DMS114 treated with DMSO at 0.1 percent for 48 hours (cell line): Measurements from ENCODE around the gene CDC20.

Experiments used
- DNase-seq: peaks from one replicate; lab custom pipeline; 2025; ENCODE audit not compliant: unreplicated experiment; lab: John Stamatoyannopoulos, UW

The CDC20 gene

DNA sequence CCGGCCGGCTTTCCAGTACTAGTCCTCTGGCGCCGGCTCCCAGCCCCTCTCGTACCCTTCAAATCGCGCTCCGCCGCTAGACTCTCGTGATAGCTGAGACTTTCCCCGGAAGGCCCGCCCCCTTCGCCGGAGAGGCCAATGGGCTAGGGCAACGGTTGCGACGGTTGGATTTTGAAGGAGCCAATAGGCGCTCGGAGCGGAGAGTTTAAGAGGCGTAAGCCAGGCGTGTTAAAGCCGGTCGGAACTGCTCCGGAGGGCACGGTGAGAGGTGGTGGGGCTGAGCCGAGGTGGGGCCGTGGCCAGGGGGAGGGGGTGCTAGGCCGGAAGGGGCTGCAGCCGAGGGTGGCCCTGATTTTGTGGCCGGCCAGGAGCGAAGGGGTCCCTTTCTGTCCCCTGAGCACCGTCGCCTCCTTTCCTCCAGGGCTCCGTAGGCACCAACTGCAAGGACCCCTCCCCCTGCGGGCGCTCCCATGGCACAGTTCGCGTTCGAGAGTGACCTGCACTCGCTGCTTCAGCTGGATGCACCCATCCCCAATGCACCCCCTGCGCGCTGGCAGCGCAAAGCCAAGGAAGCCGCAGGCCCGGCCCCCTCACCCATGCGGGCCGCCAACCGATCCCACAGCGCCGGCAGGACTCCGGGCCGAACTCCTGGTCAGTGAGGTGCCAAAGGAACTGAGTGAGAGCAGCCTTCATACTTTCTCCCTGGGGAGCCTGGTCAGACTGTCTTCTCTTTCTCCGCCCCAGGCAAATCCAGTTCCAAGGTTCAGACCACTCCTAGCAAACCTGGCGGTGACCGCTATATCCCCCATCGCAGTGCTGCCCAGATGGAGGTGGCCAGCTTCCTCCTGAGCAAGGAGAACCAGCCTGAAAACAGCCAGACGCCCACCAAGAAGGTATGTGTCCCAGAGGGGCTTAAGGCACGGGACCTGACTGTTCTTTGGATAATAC is at the start of gene CDC20:
Gene CDC20, plus strand, starts transcription at position 236 of the 948 bp plus-strand sequence. Its CDS starts 235 bp downstream, at position 471.
- peak; percentile 98 for DNase-seq

- DNase-seq: no peak
These were observed 49.3 kb upstream of the CDC20 start for GRCh38 chr1:43309405-43310025.

GRCh38 chr1:43311521-43311920 is 47.3 kb upstream of the CDC20 start:
- DNase-seq: no peak

- no peak for DNase-seq
These were observed 46.6 kb upstream of the CDC20 start for GRCh38 chr1:43312212-43312623.

GRCh38 chr1:43312663-43313515 is 45.9 kb upstream of the CDC20 start:
- DNase-seq: no peak

DNA sequence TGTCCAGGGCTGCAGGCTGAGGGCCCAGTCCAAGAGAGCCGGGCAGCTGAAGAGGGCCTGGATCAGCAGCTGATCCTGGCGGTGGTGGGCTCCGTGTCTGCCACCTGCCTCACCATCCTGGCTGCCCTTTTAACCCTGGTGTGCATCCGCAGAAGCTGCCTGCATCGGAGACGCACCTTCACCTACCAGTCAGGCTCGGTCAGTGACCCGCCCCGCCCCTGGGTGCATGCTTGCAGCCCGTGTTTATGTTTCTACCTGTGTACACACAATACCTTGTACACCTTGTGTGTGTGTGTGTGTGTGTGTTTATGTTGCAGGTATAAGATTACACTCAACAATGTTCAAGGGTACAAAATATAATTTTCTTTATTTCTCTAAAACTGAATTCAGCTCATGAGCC is 45.0 kb upstream of the CDC20 start:
- DNase-seq: no peak

DNA sequence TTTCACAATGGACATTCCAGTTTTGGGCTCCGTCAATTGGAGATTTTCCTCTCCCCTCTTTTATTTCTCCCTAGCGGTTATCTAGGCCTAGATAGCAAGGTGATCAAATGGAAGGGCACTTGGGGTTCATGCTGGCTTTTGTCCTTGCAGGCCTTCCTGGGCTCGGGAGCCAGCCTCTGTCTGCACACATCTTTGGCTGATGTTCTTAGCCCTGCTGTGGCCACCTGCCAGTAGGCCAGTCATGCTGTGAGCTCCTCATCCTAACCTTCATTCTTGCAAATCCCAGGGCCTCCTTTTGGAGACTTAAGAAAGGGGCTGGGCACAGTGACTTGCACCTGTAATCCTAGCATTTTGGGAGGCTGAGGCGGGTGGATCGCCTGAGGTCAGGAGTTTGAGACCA is 44.5 kb upstream of the CDC20 start:
- DNase-seq: no peak

- no peak for DNase-seq
These were observed 43.3 kb upstream of the CDC20 start for GRCh38 chr1:43315481-43315880.

DNA sequence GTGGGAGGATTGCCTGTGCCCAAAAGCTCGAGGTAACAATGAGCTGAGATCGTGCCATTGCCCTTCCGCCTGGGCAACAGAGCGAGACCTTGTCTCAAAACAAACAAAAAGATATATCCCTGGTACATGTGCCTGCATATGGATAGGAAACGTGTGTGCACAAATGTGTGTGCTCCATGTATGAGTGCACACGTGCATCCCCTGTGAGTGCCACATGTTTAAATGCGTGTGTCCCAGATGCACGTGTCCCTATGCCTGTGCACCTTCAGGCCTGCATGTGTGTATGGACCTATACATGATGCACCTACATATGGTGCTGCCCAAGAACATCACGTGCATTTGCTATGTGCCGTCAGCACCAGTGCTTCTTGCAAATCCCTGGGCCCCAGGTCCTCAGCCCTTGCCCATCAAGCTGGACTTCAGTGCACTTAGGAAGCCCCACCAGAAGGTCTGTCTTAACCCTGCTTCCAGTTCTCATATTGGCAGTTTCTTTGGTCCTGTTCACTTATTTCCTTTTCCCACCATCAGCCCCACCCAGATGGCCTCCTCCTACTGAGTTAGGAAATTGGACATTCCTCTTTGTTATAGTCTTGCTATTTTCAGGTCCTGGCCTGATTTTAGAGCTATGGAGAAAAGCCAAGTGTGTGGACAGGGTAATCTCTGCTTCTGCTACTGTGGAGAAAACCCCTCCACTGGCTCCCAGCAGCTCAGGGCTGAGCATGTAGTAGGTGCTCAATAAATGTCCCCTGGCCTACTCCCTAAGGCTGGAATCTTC is 42.6 kb upstream of the CDC20 start:
- DNase-seq: no peak

GRCh38 chr1:43316738-43317520 is 41.9 kb upstream of the CDC20 start:
- no peak for DNase-seq

DNA sequence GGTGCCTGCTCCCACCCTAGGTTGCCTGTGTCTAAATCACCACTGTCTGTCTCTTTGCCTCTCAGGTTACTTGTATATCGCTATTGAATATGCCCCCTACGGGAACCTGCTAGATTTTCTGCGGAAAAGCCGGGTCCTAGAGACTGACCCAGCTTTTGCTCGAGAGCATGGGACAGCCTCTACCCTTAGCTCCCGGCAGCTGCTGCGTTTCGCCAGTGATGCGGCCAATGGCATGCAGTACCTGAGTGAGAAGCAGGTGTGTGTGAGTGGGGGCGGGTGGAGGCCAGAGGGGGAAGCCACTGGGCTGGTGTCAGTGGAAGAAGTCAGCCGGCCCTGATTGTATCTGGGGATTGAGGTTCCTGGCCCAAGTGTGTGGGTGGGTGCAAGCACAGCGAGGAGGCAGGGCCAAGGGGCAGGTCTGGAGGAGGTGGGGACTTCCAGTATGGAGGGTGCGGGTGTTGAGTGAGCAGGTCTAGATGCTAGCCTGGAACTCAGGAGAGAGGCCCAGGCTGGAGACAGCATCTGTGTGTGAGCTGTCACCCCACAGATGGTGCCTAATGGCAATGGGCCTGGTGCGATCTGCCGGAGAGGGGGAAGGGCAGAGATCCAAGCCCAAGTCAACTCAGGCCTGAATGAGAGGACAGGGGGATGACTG is 40.8 kb upstream of the CDC20 start:
- no peak for DNase-seq

- DNase-seq: no peak
These were observed 40.0 kb upstream of the CDC20 start for GRCh38 chr1:43318831-43319230.

DNA sequence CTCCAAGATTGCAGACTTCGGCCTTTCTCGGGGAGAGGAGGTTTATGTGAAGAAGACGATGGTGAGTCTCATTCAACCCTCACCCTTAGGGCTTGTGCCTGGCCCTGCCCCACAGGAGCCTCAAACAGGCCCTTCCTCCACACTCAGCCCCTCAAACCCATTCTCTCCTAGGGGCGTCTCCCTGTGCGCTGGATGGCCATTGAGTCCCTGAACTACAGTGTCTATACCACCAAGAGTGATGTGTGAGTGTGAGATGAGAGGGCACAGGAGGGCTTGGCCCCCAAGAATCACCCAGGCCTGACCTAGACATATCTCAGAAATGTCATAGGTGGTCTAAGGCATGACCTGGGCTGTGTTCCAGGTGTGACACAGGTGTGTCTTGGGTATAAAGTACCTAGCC is 39.5 kb upstream of the CDC20 start:
- no peak for DNase-seq

- no peak for DNase-seq
These were observed 39.0 kb upstream of the CDC20 start for GRCh38 chr1:43319766-43320165.

- no peak for DNase-seq
These were observed 37.4 kb upstream of the CDC20 start for GRCh38 chr1:43321331-43321891.

- no peak for DNase-seq
These were observed 36.3 kb upstream of the CDC20 start for GRCh38 chr1:43322506-43322905.

DNA sequence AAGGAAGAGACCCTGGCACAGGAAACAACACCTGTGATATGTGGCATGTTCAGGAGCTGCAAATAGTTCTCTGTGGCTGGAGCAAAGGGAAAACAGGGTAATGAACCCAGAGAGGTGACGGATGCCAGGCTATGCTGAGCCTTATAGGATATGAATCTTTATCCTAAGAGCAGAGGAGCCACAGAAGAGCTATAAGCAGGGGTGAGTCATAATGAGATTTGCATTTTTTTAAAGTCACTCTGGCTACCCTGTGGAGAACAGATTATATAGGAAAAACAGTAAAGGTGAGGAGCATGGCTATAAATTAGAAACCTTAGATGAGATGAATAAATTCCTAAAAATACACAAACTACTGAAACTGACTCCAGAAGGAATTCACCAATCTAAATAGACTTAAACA is 34.0 kb upstream of the CDC20 start:
- no peak for DNase-seq

DNA sequence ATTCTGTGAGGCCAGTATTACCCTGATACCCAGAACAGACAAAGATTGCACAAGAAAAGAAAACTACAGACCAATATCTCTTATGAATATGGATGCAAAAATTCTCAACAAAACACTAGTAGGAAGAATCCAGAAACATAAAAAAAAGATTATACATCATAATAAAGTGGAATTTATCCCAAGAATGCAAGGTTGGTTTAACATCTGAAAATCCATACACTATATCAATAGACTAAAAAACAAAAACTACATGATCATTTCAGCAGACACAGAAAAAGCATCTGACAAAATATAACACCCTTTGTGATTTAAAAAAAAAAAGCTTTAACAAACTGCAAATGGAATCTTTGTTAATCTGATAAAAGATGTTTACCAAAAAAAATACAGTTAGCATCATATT is 33.4 kb upstream of the CDC20 start:
- no peak for DNase-seq
